Jurkat, Clone E6-1 (cell line): ENCODE data around the gene RAB7A. TPM values are rescaled to one million over a fixed set of nuclear protein-coding genes. Genes with fewer than 3 reads are reported as not detected.

Source experiments
- DNase-seq: peaks from one replicate; pipeline ENCODE4 v3.0.0-alpha.2; 2011; ENCODE audit warnings: low read depth, low spot score
- H3K4me3 ChIP-seq: 2 replicates; pipeline ENCODE4 v1.5.1; 2011; ENCODE audit warnings: mild to moderate bottlenecking, low read length, control low read depth, moderate library complexity
- polyA plus RNA-seq: library from polyadenylated mRNA; unstranded; fragments of >200 nt; gene quantifications from one replicate; pipeline ENCODE4 v1.2.1, GENCODE V29; 2012; ENCODE audit warnings: missing spikeins; ENCODE audit not compliant: insufficient read length, insufficient read depth

RAB7A gene
- 244 TPM for polyA plus RNA-seq

- peak within 1 kb of the TSS; percentile 81 for H3K4me3 ChIP-seq
These were observed at the start of gene RAB7A for GRCh38 chr3:128726023-128727016. Gene RAB7A (plus strand): TSS chr3:128726183. CDS start chr3:128795368, 69,185 bp downstream.

GRCh38 chr3:128679338-128679737 is 46.6 kb upstream of the RAB7A start:
- DNase-seq: no peak
- no peak overlapping the region for H3K4me3 ChIP-seq

More at GRCh38 chr3:128726023-128727016, at the start of gene RAB7A:
- DNase-seq: peak; percentile 97

GRCh38 chr3:128680603-128681368 is 45.2 kb upstream of the RAB7A start:
- peak overlapping the region; percentile 78 for H3K4me3 ChIP-seq
- peak; percentile 96 for DNase-seq

GRCh38 chr3:128681369-128681829 is 44.6 kb upstream of the RAB7A start:
- no peak for DNase-seq
- H3K4me3 ChIP-seq: peak overlapping the region; percentile 78

GRCh38 chr3:128683957-128684356 is 42.0 kb upstream of the RAB7A start:
- DNase-seq: peak; percentile 67
- no peak overlapping the region for H3K4me3 ChIP-seq

- DNase-seq: no peak
- H3K4me3 ChIP-seq: no peak overlapping the region
These were observed 40.8 kb upstream of the RAB7A start for GRCh38 chr3:128684986-128685726.

- no peak overlapping the region for H3K4me3 ChIP-seq
These were observed 39.5 kb upstream of the RAB7A start for GRCh38 chr3:128686465-128686864.

GRCh38 chr3:128689060-128689459 is 36.9 kb upstream of the RAB7A start:
- no peak for DNase-seq
- no peak overlapping the region for H3K4me3 ChIP-seq

More at GRCh38 chr3:128686465-128686864, 39.5 kb upstream of the RAB7A start:
- no peak for DNase-seq

GRCh38 chr3:128693696-128694095 is 32.3 kb upstream of the RAB7A start:
- no peak overlapping the region for H3K4me3 ChIP-seq
- DNase-seq: no peak

GRCh38 chr3:128697341-128697740 is 28.6 kb upstream of the RAB7A start:
- DNase-seq: no peak
- H3K4me3 ChIP-seq: no peak overlapping the region

GRCh38 chr3:128698211-128699047 is 27.6 kb upstream of the RAB7A start:
- H3K4me3 ChIP-seq: no peak overlapping the region
- no peak for DNase-seq

GRCh38 chr3:128701342-128702212 is 24.4 kb upstream of the RAB7A start:
- DNase-seq: no peak
- H3K4me3 ChIP-seq: no peak overlapping the region

GRCh38 chr3:128702391-128702790 is 23.6 kb upstream of the RAB7A start:
- H3K4me3 ChIP-seq: no peak overlapping the region
- DNase-seq: no peak

- no peak overlapping the region for H3K4me3 ChIP-seq
- no peak for DNase-seq
These were observed 22.4 kb upstream of the RAB7A start for GRCh38 chr3:128703561-128703960.

- H3K4me3 ChIP-seq: no peak overlapping the region
- DNase-seq: no peak
These were observed 19.8 kb upstream of the RAB7A start for GRCh38 chr3:128706086-128706615.

GRCh38 chr3:128707928-128708494 is 18.0 kb upstream of the RAB7A start:
- no peak for DNase-seq
- H3K4me3 ChIP-seq: no peak overlapping the region

- no peak for DNase-seq
- no peak overlapping the region for H3K4me3 ChIP-seq
These were observed 16.9 kb upstream of the RAB7A start for GRCh38 chr3:128709038-128709437.
